ENCODE data around the gene SMYD4.

DNA sequence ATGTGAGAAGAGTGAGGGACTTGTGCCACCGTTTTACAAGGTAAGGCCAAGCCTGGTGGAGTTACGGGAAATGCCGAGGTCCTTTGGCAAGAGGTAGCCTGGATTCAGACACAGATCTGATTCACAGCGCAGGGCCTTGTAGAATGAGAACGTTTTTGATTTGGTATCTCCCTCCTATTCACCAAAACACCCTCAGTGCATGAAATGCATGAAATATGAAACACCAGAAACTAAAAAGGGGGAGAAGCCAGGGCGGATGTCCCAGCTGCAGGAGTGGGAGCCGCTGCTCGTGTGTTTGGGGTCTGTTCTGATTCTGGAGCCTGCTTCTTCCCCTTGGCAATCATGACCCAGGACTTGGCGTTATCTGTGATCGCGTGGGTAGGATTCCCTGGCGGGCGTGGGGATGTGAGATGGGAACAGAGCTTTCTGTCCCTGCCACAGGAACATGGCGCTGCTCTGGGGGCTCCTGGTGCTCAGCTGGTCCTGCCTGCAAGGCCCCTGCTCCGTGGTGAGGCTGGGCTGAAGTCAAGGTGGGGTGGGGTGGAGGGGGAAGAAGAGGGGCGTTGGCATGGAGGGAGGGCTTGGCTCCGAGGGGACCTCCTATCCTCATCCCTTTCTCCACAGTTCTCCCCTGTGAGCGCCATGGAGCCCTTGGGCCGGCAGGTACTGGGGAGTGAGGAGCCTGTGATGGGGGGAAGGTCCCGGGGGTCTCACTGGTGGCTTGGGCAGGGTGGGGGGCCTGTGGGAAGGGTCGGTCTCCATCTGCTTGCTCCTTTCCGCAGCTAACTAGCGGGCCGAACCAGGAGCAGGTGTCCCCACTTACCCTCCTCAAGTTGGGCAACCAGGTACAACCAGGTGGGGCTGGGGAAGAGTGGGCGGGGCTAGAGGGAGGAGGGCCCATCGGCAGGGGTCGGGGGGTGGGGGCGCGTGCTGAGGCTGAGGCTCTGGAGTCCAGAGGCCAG, 84.9 kb downstream of the SMYD4 start:
- TF ChIP-seq CTCF (IDR thresholded peaks at IDR 0.05): no peak
- no peak for TF ChIP-seq POLR2A (IDR thresholded peaks at IDR 0.05)

Data from adrenal gland (tissue), 5 donors.